ENCODE measurements around the gene NPTX1. TPM values are rescaled to one million over a fixed set of nuclear protein-coding genes. Genes with fewer than 3 reads are reported as not detected.
A peak's percentile ranks its signal among the peaks of the same experiment; 100 is the strongest.
"Not testable (repeated sequence)": the region's sequence is repeated elsewhere in the genome, so short reads cannot be mapped to it uniquely, and the experiment has no call there.

The NPTX1 gene, protein sequence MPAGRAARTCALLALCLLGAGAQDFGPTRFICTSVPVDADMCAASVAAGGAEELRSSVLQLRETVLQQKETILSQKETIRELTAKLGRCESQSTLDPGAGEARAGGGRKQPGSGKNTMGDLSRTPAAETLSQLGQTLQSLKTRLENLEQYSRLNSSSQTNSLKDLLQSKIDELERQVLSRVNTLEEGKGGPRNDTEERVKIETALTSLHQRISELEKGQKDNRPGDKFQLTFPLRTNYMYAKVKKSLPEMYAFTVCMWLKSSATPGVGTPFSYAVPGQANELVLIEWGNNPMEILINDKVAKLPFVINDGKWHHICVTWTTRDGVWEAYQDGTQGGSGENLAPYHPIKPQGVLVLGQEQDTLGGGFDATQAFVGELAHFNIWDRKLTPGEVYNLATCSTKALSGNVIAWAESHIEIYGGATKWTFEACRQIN
- 0.45 and 0.80 TPM in 2 replicates for total RNA-seq (2014; rRNA removed)
- polyA plus RNA-seq (2012), result 0.35 TPM

DNA sequence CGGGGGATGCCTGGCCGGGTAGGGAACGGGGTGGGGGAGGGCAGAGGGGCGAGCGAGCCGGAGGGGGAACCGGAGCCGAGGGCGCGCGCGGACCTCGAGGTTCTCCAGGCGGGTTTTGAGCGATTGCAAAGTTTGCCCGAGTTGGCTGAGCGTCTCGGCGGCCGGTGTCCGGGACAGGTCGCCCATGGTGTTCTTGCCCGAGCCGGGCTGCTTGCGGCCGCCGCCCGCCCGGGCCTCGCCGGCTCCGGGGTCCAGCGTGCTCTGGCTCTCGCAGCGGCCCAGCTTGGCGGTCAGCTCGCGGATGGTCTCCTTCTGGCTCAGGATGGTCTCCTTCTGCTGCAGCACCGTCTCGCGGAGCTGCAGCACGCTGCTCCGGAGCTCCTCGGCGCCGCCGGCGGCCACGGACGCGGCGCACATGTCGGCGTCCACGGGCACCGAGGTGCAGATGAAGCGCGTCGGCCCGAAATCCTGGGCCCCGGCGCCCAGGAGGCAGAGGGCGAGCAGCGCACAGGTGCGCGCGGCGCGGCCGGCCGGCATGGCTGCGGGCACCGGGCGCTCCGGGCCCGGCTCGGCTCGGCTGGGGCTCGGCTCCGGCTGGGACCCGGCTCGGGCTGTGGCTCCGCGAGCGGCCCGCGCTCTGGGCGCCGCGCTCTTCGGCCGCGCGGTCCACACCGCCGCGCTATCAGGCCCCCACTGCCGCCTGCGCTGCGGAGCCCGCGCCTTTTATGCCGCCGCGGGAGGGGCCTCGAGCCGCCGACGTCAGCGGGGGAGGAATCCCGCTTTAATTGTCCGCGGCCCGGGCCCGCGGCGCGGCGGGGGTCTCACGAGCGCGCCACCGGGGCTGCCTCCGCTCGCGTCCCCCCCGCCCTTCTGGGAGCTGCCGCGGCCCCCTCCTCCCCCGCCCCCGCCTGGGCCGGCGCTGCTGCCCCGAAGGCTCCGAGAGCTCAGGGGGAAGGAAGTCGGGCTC lies at the start of gene NPTX1:
NPTX1 (minus strand) TSS at position 698 of the 967 bp plus-strand sequence; CDS start at position 537, 161 bp downstream.
- DNase-seq (ENCODE audit: low read depth), result no peak

DNA sequence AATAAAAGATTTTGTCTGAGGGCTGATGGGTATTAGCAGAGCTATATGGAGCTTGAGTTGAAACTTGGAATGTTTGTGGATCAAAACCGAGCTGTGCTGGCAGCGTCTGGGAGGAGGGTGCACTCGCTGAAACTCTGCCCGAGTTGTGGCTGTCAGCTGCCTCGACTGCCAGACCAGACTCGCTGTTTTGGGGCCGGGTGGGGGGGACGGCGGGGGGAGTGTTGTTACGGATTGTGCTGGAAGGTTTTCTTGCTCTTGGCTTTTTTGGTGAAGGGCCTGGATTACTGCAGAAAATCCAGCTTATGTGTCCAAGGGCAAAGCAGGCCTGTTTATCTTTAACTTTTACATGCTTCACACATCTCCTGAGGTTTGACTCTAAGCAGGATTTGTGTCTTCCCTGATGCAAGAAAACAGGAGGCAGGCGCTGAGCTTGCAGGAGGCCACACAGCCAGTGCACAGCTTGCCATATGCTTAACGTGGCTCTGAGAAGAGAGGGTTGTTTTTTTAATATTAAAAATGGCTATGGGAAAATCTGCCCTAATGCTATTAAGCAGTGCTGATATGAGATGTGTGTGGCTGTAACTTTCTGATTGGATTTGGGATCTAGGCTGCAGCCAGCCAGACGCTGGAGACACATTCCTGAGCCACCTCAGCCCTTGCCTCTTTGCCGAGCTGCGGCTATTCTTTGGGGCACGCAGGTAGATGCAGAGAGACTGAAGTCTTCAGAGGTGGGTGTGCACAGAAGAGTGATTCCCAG lies 47.7 kb upstream of the NPTX1 start:
- DNase-seq (ENCODE audit: low read depth), result no peak

DNA sequence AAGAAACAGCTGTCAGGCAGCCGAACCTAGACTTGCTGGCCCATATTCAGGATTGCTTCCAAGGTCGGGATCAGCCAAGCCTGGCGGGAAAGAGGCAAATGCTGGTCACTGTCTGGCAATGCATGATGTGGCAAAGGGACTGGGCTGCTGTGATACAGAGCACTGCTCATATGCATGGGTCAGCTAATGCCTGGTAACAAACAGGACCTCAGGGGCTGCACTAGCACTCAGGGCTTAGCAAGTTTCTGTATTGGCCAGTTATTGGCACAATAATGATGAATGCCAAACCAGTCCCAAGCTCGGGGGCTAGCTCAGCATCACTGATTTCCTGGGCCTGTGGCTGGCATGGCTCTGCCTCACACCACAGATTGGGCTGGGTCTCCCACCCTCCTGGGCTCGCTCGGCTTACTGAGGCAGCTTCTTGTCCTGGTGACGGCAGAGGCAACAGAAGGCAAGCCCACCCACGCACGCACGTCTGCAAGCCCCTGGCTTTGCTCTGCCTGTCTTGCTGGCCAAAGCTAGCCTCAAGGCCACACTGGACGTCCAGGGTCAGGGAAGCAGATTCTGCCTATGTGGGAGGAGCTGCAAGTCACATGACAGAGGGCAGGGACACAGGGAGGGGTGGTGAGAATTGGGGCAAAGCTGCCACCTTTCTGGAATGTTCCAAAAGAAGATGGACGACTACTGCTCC lies 46.8 kb upstream of the NPTX1 start:
- DNase-seq (ENCODE audit: low read depth), result no peak

DNA sequence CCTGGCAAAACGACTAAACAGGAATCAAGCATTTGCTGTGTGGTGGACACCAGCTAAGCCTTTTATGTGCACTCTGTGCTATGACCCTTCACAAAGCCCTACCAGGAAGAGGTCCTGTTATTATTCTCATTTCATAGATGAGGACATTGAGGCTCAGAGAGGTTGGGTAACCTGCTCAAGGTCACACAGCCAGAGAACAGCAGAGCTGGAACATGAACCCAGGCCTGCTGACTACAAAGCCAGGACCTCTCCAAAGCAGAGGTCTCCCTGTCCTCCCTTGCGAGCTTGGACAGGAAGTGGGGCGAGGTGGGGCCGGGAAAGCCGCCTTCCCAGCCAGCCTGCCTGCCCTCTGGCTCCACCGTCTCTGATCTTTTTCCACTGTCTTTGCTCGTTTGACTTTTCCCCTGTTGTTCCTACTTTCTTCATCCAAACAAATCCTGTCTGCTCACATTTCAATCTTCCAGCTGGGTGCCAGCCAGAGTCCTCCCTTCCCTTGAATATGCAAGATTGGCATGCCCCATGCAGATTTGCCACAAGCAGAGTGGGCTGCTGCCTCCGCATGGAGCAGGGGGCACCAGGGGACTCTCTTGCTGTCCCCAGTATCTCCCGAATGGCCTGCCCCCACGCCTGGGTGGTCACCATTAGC lies 44.5 kb upstream of the NPTX1 start:
- no peak for DNase-seq (ENCODE audit: low read depth)

DNA sequence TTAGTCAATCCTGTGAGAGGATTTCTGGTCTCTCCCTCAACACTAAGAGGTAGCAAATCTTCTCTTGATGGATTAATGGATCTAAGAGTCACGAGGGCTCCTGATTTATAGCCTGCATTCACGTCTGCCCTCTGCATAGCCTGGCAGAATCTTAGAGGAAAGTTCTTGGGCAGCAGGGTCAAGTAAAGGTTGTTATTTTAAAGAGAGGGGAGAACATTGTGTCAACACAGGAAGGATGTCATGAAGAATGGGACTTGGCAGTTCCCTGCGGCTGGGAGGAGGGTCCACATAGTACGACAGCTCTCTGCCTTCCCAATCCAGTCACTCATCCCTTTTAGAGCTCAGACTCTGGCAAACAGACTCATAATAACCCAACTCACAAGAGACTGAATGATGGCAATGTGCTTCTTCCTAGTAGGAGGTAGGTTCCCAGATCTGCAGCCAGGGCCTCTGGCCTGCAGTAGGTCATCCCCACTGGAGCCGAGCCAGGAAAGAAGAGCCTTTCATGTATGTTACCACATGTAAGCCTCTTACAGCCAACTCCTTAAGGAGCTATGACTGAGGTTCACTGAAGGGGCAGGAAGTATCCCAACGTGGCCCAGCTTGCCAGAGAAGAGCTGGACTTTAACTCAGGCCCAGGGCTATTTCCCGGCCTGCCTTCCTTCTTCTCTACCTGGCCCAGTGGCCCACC lies 42.8 kb upstream of the NPTX1 start:
- DNase-seq (ENCODE audit: low read depth), result no peak

DNA sequence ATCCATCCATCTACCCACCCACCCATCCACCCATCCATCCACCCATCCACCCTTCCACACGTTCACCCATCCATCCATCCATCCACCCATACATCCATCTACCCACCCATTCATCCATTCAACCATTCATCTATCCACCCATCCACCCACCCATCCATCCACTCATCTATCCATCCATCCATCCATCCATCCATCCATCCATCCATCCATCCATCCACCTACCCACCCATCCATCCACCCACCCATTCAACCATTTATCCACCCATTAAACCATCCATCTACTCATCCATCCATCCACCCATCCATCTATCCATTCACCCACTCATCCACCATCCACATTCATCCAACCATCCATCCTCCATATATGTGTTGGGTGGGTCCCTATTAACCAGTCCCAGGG lies 42.0 kb upstream of the NPTX1 start:
- no peak for DNase-seq (ENCODE audit: low read depth)

DNA sequence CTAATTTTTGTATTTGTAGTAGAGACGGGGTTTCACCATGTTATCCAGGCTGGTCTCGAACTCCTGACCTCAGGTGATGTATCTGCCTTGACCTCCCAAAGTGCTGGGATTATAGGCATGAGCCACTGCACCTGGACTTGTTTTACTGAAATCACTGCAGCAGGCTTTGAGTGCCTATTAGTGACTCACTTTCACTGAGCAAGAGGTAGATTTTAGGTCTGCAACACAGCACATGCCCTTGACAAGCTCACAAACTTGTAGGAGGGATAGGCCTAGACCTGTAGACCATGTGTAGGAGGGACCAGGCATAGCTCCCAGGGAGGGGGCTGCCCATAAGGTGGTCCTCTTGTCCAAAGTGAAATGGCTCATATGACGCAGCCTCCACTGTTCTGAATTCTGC lies 41.2 kb upstream of the NPTX1 start:
- DNase-seq (ENCODE audit: low read depth), result no peak

DNA sequence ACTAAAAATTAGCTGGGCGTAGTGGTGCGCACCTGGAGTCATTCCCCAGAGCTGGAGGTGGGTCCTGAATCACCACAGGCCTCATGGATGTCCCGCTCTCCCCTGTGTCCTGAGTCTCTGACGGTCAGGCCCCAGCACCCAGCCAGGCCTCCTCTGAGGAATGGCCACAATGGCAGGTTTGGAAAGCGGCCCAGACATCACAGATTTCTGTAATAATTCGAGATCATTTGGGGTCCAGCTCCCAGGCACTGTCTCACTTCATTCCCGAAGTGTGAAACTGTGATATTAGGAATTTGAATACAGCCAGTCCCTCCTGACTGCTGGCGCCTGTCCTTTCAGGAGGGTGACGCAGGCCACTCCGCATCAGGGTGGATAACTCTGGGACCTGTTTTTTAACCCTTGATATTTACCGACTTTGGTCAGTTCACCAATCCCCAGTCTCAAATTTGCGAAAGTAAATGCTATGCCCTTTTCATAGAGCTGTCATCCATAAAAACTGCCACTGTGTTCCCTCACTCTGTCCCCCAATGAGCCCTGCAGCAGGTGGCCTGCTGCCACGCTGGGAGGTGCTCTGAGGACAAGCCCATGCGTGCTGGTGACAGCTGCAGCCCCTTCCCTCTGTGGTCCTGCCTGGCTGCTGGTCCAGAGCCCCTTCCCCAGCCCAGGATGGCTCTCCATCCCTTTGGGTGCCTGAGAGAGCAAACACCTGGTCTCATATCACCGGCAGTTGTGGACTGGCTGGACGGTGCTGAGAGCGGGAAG lies 39.9 kb upstream of the NPTX1 start:
- DNase-seq (ENCODE audit: low read depth), result no peak

DNA sequence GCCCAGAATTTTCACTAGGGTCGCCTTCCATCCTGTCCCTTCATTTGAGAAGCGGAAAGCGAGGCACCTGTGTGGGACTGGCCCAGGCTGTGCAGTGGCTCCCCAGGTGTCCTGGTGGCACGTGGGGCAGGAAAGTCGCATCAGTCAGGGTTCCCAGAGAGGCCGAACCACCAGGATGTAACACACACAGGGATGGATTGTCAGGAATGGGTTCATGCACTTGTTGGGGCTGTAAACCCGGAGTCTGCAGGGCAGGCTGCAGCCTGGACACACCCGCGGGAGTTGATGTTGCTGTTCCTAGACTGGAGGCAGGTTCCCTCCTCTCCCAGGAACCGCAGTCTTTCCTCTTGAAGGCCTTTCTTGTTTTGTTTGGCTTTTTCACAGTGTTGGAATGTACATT lies 37.5 kb upstream of the NPTX1 start:
- peak; percentile 59 for DNase-seq (ENCODE audit: low read depth)

DNA sequence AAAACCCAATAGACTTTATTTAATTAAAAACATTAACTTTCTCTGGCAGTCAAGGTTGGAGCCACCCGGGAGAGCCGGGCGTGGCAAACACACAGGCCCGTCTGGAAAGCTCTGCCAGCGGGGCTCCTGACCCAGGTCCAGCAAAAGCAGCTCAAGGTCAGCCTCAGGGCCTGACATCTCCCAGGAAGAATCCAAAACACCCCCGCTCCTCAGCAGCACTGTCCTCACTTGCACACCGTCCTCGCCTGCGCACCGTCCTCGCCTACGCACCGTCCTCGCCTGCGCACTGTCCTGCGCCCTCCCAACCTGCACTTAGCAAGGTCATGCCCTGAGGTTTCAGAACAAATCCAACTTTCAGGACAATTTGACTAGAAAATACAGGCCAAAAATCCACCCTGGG lies 36.8 kb upstream of the NPTX1 start:
- no peak for DNase-seq (ENCODE audit: low read depth)

DNA sequence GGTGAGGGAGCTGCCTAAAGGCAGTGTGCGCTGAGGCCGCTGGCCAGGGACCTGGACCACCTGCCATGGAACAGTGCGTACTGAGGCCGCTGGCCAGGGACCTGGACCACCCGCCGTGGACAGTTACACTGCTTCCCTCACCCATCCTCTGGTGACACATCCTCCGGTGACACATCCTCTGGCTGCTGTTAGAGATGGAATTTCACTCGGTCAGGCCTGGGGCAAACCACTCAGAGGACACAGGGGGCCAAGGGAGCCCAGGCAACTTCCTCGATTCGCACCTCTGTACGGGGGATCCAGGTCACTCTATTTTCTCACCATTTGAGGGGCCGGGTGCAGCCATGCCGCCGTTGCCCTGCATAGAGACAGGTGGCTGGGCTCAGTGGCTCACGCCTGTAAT lies 35.8 kb upstream of the NPTX1 start:
- peak; percentile 75 for DNase-seq (ENCODE audit: low read depth)

DNA sequence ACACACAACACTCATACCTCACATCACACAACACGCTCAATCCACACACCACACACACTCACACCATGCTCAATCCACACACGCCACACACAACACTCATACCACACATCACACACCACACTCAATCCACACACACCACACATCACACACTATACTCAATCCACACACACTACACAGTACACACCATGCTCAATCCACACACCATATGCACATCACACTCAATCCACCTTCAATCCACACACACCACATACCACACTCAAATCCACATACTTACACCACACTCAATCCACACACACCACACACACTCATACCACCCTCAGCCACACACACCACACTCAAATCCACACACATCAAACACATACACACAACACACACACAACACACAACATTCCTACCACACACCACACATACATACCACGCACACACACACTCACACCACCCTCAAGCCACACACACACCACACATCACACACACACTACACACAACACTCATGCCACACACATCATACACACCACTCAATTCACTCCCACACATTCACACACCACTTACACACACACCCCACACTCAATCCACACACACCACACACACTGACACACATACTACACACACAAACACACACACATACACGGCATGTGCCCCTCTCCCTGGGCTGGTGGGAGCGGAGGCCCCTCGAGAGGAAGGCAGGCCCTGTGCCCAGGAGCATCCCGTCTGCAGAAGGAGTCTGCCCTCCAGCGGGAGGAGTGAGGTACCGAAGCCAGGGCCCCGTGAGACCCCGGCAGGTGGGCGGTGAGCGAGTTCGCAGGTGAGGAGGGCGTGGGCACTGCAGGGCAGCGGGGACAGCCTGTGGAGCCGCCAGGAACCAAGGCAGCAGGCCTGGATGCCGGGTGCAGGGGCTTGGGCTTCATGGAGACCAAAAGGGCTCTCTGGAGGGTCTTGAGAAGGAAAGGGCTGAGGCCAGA lies 35.1 kb upstream of the NPTX1 start:
- DNase-seq (ENCODE audit: low read depth), result no peak

DNA sequence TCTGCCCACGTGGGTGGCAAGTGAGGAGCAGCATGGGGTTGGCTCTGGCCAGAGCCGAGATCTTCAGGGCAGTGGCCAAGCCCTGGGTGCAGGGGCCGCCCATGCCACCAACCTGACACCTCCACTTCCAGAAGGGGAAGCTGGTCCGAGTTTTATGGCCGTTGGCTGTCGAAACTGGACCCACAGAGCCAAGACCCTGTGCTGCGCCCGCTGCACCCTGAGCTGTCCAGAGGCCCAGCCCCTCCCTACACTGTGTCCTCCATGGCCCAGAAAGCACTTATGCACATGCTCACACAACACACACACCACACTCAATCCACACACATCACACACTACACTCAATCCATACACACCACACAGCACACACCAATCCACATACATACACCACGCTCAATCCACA lies 34.4 kb upstream of the NPTX1 start:
- no peak for DNase-seq (ENCODE audit: low read depth)

DNA sequence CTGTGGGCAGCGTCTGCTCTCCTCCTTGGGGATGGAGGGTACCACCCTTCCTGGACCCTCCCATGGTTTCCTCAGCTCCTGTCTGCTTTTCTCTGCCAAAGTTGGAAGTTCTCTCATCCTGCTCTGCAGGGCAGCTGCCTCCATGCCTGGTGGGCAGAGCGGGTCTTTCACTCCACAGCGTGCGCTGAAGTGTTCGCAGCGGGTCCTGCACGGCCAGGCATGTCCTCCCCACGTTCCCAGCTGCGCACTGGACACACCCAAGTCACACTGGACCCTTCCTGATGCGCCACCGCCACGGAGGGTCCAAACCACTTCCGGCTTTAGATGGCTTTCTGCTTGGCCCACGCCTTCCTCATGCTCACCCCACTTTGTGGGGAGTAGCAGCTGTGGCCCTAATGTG lies 33.7 kb upstream of the NPTX1 start:
- DNase-seq (ENCODE audit: low read depth), result no peak

DNA sequence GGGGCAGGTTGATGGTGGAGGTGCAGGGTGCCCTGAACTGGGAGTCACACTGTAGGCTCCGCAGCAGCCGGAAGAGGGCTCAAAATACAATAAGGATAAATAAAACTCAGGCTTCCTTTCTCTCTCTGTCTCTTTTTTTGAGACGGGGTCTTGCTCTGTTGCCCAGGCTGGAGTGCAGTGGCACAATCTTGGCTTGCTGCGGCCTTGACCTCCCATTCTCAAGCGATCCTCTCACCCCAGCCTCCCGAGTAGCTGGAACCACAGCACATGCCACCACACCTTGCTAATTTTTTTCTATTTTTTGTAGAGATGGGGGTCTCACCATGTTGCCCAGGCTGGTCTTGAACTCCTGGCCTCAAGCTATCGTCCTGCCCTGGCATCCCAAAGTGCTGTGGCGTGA lies 32.9 kb upstream of the NPTX1 start:
- DNase-seq (ENCODE audit: low read depth), result no peak

DNA sequence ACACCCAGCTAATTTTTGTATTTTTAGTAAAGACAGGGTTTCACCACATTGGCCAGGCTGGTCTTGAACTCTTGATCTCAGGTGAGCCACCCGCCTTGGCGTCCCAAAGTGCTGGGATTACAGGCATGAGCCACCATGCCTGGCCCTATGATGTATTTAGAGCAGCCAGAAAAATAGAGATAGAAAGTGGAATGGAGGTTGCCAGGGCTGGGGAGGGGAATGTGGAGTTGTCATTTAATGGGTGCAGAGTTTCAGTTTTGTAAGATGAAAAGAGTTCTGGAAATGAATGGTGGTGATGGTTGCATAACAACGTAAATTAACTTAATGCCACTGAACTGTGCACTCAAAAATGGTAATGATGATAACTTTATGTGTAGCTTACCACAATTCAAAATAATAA lies 31.6 kb upstream of the NPTX1 start:
- DNase-seq (ENCODE audit: low read depth), result no peak

DNA sequence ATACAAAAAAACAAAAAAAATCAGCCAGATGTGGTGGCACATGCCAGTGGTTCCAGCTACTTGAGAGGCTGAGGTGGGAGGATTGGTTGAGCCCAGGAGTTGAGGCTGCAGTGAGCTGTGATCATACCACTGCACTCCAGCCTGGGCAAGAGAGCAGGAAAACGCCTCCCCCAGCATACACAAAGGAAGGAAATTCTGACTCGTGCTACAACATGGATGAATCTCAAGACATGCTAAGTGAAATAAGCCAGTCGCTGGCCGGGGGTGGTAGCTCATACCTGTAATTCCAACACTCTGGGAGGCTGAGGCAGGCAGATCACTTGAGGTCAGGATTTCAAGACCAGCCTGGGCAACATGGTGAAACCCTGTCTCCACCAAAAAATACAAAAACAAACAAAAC lies 30.8 kb upstream of the NPTX1 start:
- DNase-seq (ENCODE audit: low read depth), result not testable (repeated sequence)
